Activated CD4-positive, alpha-beta T cell treated with anti-CD3 and anti-CD28 coated beads, Interleukin-2, amount 50 U/mL, for 1 hour (primary cell): ENCODE results near the gene ARFRP1.
A peak's percentile ranks its signal among the peaks of the same experiment; 100 is the strongest.

Source experiments
- DNase-seq: peaks from one replicate; pipeline ENCODE4 v3.0.0-alpha.2; 2020

The ARFRP1 gene

DNA sequence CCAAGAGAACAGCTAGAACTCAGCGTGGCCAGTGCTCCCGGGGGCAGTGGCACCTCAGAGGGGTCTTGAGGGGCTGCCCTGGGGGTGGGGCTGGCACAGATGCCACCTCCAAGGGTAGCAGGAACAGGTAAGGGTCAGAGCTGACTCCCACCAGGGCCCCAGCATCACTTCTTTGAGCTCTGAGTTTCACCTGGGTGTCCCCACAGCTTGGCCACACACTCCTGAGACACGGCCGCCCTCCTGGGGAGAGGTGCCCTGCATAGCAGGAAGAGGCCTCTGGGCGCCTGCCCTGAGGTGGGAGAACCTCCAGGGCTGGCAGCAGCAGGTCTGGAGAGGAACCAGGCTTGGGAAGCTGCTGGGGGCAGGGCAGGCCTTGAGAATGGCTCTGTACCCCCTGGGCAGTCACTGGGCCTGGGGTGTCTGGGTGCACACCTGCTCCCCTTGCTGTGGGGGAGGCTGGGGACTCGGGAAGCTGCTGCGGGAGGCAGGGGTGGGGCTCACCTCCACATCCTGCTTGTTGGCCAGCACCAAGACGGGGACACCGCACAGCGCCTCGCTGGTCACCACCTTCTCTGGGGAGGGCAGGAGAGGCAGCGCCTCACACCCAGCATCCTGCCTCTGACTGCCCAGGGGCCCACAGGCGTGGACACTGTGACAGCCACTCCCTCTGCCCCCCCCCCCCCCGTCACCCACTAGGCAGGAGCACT, 6.3 kb downstream of the ARFRP1 start:
- no peak for DNase-seq

DNA sequence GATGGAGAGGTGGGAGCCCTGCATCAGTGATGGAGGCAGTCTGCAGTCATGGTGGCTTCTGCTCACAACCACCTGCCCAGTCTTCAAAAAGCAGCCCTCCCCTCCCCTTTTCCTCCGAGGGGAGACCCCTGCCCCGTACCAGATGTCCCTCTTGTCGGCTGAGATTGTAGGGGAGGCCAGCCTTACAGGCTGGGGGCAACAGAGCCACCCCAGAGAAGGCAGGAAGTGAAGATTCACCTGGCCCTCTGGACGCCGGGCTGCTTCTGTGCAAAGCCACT, 6.8 kb downstream of the ARFRP1 start:
- DNase-seq = no peak

DNA sequence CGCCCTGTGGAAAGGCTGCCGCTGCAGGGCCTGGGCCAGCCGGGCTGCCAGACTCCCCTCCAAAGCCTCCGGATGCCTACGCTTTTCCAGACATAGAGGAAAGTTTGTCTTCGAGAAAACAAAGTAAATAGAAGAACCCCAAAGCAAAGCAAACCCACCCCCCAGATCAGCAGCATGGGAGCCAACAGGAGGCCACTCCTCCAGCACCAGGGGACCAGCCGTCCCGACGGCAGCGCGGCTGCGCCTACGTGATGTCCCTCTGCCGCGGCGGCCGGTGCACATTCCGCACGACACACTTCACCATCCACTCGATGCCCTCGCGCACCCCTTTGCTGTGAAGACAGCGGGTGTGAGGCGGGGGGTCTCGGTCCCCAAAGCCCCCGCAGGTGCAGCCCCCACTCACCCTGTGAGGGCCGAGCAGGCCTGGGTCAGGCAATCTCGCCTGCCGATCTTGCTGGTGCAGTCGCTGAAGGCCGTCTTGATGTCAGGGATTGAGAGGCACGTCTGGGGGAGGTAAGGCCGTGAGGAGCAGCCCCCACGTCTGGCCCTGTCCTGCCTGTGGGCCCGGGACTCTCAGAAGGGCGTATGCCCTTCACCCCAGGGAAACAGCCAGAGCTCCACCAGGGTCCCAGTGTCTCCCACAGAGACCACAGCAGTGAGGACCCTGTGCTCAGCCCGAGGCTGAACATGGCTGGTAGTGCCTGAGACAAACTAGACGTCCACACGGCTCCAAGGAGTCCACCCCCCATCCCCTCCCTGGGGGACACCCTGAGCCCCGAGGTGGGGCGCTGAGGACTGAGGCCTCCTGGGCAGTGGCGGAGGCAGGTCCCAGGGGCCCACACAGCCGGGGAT, 7.4 kb downstream of the ARFRP1 start:
- DNase-seq = no peak

DNA sequence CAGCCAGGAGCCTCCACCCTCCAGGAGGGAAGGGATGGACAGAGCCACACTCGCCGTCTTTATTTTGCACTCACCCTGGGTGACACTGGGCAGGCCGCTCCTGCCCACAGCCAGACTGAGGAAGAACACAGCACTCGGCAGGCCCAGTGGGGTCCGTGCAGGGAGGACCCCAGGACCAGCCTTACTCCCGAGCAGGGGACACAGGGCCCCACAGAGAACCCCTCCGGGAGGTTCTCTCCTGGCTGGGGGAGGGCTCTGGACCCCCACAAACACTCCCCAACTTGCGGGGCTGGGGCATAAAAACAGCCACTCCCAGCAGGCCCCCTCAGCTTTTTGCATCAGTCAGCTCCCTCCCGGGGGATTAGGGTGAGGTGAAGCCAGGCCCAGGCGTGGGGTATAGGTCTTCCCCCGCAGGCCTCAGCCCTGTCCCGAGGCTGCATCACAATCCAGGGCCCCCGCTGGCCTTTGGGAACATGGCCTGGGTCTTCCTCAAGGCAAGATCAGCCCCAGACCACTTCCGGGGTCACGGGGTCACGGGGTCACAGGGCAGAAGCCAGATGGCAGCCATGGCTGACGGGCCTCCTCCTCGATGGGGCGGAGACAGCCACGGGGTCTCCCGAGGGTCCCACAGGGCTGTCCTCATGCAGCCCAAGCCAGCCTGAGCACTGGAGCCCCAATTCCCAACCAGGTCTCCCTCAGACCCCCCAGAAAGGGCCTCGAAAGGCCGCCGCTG, 8.1 kb downstream of the ARFRP1 start:
- DNase-seq = no peak

DNA sequence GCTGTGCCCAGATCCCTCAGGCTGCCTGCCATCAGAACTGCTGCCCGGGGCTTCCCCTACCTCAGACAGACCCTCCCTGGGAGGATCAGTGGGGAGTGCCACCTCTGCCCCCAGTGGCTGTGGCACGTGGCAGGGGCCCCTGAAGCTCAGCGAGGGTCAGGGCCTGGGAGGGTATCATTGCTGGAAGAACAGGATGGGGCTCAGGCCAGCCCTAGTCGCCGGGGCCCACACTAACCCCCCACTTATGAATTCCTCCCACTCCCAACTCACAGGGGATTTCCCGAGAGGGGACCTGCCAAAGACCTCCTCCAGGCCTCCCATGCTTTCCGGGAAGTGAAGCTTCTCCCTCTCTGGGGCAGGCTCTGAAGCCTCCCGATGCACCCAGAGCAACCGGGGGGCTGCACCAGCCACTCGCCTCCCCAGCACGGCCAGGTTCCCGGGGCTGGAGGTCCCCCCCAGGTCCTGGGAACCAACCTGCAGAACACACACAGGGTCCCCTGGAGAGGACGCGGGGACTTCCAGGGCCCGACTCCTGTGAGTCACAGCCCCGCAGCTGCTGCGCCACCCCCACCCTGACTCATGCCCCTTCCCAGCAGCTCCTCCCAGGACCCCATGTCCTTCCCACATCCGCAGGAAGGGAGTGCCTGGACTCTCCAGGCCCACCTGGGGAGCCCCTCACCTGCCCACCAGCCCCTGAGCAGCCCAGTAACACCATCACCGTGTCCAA, 8.9 kb downstream of the ARFRP1 start:
- DNase-seq = no peak

DNA sequence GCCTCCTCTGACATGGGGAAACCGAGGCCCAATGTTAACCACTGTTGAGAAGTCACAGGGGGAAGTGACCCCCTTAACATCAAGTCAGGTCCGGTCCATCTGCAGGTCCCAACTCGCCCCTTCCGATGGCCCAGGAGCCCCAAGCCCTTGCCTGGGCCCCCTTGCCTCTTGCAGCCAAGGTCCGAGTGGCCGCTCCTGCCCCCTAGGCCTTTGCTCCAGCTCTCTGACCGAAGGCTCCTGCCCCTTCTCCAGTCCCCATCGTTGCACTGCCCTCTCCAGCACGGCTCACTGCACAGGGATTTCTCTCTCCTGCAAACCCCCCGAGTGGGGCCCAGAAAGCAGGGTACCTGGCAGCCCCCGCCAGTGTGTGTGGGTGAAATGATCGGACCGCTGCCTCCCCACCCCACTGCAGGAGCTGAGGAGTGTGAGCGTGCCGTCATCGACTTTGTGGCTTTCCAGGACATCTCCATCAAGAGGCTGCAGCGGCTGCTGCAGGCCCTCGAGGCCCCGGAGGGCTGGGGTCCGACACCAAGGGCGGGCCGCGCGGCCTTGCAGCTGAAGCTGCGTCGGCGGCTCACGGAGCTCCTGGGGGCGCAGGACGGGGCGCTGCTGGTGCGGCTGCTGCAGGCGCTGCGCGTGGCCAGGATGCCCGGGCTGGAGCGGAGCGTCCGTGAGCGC, 9.8 kb downstream of the ARFRP1 start:
- no peak for DNase-seq

DNA sequence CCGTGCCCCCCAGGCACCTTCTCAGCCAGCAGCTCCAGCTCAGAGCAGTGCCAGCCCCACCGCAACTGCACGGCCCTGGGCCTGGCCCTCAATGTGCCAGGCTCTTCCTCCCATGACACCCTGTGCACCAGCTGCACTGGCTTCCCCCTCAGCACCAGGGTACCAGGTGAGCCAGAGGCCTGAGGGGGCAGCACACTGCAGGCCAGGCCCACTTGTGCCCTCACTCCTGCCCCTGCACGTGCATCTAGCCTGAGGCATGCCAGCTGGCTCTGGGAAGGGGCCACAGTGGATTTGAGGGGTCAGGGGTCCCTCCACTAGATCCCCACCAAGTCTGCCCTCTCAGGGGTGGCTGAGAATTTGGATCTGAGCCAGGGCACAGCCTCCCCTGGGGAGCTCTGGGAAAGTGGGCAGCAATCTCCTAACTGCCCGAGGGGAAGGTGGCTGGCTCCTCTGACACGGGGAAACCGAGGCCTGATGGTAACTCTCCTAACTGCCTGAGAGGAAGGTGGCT, 10.4 kb downstream of the ARFRP1 start:
- no peak for DNase-seq

DNA sequence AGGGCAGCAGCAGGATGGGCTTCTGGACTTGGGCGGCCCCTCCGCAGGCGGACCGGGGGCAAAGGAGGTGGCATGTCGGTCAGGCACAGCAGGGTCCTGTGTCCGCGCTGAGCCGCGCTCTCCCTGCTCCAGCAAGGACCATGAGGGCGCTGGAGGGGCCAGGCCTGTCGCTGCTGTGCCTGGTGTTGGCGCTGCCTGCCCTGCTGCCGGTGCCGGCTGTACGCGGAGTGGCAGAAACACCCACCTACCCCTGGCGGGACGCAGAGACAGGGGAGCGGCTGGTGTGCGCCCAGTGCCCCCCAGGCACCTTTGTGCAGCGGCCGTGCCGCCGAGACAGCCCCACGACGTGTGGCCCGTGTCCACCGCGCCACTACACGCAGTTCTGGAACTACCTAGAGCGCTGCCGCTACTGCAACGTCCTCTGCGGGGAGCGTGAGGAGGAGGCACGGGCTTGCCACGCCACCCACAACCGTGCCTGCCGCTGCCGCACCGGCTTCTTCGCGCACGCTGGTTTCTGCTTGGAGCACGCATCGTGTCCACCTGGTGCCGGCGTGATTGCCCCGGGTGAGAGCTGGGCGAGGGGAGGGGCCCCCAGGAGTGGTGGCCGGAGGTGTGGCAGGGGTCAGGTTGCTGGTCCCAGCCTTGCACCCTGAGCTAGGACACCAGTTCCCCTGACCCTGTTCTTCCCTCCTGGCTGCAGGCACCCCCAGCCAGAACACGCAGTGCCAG, 11.0 kb downstream of the ARFRP1 start, which contains the start of gene TNFRSF6B:
Gene TNFRSF6B (plus strand): TSS at position 25 of the 729 bp plus-strand sequence. CDS start 116 bp downstream, at position 141.
- peak; percentile 20 for DNase-seq

DNA sequence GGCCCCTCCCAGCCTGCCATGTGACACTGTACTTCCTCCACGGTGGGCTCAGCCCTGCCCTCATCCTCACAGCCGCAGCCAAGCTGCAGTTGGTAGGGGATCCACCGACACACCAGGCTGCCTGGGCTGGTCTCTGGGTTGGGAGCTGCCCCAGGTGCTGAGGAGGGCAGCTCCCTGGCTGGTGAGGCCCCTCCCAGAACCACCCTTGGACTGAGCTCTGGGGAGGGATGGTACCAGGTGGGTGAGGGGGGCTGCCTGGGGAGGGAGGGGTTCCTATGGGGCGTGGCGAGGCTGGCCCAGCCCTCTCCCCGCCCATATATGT, 11.5 kb downstream of the ARFRP1 start:
- DNase-seq = no peak

DNA sequence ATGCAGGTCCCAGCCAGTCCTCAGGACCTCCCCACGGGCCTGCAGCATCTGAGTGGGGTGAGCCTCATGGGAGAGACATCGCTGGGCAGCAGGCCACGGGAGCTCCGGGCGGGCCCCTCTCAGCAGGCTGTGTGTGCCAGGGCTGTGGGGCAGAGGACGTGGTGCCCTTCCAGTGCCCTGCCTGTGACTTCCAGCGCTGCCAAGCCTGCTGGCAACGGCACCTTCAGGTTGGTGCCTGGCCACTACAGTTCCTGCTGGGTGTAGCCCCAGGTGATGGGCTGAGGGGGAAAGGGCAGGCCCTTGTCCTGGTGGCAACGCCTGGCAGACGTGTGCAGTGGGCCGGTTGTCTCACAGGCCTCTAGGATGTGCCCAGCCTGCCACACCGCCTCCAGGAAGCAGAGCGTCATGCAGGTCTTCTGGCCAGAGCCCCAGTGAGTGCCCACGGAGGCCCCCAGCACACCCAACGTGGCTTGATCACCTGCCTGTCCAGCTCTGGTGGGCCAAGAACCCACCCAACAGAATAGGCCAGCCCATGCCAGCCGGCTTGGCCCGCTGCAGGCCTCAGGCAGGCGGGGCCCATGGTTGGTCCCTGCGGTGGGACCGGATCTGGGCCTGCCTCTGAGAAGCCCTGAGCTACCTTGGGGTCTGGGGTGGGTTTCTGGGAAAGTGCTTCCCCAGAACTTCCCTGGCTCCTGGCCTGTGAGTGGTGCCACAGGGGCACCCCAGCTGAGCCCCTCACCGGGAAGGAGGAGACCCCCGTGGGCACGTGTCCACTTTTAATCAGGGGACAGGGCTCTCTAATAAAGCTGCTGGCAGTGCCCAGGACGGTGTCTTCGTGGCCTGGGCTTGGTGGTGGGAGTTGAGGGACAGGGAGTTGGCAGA, 12.1 kb downstream of the ARFRP1 start:
- no peak for DNase-seq

DNA sequence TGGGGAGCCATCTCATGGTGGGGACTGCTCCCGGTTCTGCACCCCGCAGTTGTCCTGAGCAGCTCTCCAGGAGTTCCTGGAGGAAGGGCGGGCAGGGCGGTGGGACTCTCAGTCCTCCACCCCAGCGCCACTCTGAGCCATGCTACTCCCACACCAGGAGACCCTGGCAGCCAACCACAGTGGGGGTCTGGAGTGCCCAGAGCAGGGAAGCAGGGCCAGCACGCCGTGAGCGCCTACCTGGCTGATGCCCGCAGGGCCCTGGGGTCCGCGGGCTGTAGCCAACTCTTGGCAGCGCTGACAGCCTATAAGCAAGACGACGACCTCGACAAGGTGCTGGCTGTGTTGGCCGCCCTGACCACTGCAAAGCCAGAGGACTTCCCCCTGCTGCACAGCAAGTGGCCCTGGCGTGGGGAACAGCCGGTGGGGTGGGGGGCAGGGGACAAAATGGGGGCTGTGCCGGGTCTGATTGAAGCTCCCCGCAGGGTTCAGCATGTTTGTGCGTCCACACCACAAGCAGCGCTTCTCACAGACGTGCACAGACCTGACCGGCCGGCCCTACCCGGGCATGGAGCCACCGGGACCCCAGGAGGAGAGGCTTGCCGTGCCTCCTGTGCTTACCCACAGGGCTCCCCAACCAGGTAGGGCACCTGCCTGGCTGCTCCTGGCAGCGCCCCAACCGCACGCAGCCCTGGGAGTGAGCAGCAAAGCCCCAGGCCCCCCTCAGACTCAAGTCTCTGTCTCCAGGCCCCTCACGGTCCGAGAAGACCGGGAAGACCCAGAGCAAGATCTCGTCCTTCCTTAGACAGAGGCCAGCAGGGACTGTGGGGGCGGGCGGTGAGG, 13.0 kb downstream of the ARFRP1 start:
- no peak for DNase-seq

DNA sequence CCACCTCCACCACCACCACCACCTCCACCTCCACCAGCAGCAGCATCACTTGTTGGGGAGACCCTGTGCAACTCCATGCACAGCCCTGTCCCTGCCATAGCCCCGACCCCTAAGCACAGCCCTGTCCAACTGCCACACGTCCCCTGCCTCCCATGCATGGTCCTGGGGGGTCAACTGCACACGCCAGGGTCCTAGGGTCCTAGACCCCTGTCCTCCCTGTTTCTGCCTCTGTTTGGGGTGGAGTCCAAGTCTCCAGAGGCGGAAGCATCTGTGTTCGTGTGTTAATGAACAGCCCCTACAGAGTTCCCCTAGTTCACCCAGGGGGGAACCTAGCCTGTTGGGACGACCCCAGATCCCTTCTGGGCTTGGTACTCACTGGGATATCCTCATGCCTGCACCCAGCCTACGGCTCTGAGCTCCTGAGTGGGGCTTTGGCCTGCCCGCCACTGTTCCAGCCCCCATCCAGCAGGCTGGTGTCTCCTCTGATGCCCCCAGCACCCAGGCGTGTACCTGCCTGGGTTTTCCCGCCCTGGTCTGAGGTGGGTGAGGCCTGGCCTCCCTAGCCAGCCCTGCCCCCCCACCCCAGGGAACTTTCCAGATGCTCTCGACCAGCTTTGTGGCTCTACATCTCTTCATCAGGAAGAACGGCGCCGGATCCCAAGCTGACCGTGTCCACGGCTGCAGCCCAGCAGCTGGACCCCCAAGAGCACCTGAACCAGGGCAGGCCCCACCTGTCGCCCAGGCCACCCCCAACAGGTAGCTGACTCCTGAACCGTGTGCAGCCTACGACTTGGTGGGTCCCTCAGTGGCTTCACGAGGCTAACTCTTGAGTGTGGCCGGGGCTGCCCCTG, 13.8 kb downstream of the ARFRP1 start:
- DNase-seq = no peak

DNA sequence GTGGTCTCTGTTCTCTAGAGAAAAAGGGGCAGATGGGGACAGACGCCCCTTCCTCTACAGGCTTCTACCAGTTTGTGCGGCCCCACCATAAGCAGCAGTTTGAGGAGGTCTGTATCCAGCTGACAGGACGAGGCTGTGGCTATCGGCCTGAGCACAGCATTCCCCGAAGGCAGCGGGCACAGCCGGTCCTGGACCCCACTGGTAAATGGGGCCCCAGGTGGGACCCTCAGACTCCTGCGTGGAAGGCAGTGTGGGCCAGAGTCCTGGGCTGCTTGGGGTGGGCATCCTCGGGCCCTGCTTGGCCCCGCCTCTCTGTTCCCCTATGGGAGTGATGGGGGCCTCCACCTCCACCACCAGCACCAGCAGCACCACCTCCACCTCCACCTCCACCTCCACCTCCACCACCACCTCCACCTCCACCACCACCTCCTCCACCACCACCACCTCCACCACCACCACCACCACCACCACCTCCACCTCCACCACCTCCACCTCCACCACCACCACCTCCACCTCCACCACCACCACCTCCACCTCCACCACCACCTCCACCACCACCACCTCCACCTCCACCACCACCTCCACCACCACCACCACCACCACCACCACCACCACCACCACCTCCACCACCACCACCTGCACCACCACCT, 14.6 kb downstream of the ARFRP1 start:
- DNase-seq = no peak

DNA sequence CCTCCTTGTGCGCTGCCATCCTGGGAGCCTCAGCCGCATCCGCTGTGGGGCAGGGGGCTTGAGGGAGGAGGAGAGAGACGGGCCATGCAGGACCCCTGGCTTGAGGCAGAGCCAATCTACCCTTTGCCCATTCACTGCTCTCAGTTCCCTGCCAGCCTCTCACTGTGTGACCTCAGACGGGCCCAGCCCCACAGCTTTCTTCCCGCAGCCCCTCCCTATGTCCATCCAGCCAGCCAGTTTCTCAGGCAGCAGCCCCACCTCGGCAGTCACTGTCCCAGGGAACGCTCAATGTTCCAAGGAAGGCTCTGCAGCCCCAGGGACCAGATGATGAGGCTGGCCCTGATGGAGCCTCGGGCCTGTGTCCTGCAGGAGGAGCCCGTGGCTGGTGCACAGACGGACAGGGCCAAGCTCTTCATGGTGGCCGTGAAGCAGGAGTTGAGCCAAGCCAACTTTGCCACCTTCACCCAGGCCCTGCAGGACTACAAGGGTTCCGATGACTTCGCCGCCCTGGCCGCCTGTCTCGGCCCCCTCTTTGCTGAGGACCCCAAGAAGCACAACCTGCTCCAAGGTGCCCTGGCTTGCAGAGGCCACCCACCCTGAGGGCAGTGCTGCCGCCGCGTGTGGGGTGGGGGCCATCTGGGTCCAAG, 15.2 kb downstream of the ARFRP1 start:
- DNase-seq = no peak

DNA sequence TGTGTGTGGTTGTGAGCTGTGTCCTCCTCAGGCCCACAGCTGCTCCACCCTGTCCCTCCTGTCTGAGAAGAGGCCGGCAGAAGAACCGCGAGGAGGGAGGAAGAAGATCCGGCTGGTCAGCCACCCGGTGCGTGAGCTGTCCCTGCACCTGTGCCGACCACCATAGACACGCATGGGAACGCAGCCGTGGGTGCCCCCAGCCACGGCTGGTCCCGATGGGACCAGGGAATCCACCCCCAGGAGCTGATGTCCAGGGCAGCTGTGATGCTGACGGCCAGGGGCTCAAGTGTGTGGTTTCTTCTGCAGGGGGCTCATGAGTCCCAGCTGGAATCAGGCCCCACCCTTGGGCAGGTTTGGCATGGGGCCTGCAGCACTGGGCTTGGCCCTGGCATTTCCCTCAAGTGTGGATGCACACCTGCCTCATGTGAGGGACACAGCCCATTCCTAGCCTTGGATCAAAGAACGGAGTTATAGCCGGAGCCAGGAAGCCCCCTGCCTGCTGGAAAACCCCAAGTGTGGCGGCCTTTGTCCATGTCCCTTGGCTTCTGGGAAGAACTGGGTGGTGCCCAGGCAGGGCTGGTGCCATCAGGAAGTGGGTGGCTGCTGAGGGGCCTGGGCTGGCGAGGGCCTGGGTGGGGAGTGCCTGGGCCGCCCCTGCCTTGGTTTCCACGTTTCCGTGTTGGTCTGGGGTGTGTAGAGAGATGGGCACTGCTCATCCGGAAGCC, 15.9 kb downstream of the ARFRP1 start:
- no peak for DNase-seq

DNA sequence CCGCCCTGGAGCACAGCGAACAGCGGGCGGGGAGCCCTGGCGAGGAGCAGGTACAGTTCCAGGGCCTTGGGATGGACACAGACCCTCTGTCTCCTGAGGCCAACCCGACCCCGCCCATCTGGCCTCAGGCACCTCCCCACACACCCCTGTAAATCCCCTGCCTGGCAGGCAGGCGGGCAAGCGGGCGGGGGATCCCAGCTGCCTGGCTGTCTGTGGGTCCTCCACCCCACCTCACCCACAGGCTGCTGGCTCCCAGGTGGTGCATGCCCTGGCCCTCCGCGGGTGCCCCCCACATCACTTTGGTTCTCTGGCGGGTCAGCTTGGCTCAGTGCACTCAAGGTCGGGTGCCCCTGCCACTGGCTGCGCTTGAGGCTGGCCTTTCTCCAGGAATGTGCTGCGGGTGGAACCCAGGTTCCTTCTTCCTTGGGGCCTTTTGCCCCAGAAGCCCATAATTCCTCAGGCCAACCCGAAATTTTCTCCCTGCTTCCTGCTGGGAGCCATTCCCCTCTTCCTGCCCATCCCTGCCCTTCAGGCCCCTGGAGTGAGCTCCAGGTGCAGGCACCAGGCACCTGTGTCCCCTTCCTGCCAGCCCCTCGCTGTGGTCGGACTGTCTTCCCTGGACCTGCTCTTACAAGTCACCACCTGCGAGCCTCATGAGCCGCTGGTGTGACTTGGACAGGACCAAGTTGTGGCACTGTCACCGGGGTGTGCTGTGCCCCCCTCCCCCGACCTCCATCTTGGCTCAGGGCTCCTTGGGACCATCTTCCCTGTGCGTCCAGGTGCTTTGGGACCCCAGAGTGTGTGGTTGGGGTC, 16.7 kb downstream of the ARFRP1 start:
- DNase-seq = no peak
